Measurements from ENCODE around the gene ALG1.
A peak's percentile ranks its signal among the peaks of the same experiment; 100 is the strongest.
"Not testable (repeated sequence)": the region's sequence is repeated elsewhere in the genome, so short reads cannot be mapped to it uniquely, and the experiment has no call there.

ALG1 gene

GRCh38 chr16:5075637-5076036, 4.0 kb downstream of the ALG1 start:
- no peak for DNase-seq

DNA sequence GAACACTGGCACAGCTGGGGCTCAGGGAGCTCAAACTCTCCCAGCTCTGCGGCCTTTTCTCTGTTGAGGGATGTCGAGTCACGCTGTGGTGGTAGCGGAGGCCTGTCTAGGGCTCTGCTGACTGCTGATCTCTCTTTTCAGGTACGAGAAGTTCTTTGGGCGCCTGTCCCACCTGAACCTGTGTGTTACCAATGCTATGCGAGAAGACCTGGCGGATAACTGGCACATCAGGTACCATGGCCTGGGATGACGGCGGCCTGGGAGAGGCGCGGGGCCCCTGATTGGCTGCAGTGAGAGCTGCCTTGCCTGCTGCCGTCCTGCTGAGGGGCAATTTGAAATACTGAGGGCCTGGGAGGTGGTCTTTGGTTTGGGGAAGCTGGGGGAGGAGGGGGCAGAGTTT, 5.7 kb downstream of the ALG1 start:
- no peak for DNase-seq

- no peak for DNase-seq
Measured at GRCh38 chr16:5078626-5079025, 7.0 kb downstream of the ALG1 start.

DNA sequence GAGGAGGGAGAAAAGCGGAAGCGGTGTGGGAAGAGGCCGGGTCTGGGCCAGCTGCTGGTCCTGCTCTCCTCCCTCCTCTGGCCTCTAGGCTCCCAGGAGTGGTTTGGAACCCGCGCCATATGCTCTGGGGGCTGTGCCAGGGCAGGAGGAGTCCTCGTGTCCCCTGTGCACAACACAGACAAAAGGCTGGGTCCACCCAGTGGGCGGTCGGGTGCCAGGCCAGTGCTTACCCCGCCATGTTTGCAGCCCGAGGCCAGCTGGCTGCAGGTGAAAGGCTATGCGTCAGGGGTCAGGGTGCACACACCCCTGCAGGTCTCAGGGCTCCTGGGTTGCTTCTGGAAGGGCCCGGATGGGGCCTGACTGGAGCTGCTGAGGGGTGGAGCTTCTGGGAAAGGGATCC, 8.8 kb downstream of the ALG1 start:
- DNase-seq: not testable (repeated sequence)

DNA sequence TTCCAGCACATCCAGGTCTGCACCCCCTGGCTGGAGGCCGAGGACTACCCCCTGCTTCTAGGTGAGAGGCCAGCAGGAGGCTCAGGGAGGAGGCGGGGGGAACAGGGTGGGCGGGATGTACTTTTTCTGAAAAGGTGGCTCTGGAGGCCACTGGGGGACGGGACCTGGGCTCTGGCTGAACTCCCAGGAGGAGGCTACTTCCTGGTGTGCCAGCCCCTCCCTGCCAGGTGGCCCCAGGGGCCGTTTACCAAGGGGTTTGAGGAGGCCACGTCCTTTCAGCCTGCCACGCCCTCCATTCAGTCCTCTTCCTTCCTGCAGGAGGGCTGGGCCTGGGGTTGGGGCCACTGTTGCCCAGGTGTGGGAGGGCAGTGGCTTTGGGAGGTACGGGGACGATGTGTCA, 9.4 kb downstream of the ALG1 start:
- DNase-seq: not testable (repeated sequence)

DNA sequence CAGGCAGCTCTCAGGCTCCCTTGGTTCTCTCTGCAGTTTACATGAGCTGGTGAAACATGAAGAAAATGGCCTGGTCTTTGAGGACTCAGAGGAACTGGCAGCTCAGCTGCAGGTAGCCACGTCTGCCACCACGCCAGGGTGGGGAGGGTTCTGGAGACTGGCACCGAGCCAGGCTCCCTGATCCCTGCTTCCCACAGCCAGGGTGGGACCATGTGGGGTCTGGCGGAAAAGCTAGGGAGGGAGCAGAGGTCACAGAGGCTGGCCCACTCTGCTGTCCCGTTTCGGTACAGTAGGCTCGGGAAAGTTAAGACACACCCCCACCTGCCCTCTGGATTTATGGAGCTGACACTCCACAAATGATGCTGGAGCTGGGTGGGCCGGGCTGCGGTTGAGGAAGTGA, 12.0 kb downstream of the ALG1 start:
- DNase-seq: not testable (repeated sequence)

- not testable (repeated sequence) for DNase-seq
Measured at GRCh38 chr16:5084099-5084731, 12.6 kb downstream of the ALG1 start.

DNA sequence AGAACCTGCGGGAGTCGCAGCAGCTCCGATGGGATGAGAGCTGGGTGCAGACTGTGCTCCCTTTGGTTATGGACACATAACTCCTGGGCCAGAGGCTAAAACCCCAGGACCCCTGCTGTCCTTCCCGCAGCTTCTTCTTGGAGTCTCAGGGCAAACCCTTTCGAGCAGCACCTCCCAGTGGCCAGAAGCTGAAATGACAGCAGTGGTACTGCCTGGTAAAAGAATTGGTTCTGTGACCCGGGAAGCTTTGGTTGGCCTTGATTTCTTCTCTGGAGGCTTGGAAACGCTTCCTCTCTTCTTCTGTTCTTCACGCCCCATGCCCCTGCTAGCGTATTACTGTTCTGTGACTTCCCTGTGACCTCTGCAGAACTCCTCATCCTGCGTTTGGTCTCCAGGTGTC, 13.2 kb downstream of the ALG1 start:
- peak; percentile 57 for DNase-seq

DNA sequence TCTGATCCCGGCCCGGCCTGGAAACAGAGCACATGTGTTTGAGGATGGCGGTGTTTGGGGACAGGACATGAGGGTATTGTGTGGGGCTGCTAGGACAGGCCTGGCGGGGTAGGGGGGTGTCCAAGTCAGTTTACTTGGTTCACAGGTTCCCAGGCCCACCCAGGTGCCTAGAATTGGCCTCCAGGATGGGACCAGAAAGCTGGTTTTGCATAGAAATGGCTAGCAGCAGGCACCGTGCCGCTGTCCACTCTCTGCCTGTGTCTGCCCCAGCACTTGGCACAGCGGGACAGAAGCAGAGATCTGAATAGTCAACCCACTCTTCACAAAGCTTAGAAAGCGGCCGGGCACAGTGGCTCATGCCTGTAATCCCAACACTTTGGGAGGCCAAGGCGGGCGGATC, 14.1 kb downstream of the ALG1 start:
- DNase-seq: not testable (repeated sequence)

GRCh38 chr16:5088086-5088790, 16.6 kb downstream of the ALG1 start:
- not testable (repeated sequence) for DNase-seq

DNA sequence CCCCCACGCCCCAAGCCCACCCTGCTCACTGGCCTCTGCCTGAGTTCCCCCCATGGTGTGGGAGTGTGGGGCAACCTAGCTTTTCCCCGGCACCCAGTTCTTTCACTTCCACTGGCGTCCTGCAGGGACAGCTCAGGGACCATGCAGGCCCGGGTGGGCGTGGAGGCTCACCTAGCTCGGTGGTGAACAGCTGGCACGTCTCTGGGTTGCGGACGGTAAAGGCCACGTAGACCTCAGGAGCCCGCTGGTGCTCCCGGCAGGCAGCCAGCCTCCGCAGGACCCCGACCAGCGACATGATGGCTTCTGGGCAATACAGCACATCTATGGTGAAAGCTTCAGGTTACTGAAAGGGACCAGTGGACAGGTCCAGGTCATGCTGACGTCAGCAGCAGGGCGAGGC, 17.3 kb downstream of the ALG1 start:
- not testable (repeated sequence) for DNase-seq

- not testable (repeated sequence) for DNase-seq
Measured at GRCh38 chr16:5089911-5090555, 18.4 kb downstream of the ALG1 start.

DNA sequence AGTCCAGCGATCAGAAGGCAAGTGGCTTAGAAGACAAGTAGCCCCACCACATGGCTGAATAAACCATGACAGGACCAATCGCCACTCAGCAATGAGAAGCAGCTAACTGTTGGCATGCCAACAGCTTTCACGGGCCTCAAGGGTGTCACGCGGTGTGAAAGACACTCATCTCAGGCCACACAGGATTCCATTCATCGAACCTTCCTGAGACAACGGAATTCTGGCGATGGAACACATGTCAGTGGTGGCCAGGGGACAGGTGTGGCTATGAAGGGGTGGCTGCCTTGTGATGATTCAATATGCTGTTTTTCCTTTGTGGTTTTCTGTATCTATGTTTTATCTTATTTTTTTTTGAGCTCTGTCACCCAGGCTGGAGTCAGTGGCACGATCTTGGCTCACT, 18.9 kb downstream of the ALG1 start:
- DNase-seq: not testable (repeated sequence)

- not testable (repeated sequence) for DNase-seq
Measured at GRCh38 chr16:5093081-5093480, 21.4 kb downstream of the ALG1 start.

DNA sequence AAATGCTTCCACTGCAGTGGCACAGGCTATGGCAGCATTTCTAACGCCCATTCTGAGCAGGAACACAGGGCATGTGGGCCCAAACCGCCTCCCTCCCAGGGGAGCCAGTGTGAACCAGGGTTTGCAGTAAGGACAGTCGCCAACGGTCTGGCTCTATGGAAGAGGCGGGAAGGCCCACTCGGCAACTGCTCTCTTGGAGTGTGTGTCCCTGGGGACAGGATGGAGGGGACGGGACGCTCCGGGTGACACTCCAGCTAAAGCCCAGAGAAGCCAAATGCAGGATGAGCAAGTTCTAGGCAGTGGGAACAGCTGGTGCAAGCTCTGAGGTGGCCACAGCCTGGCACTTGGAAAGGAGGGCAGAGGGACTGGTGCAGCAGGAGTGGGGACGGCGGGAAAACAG, 22.1 kb downstream of the ALG1 start:
- DNase-seq: not testable (repeated sequence)

GRCh38 chr16:5095145-5095830, 23.6 kb downstream of the ALG1 start:
- not testable (repeated sequence) for DNase-seq

DNA sequence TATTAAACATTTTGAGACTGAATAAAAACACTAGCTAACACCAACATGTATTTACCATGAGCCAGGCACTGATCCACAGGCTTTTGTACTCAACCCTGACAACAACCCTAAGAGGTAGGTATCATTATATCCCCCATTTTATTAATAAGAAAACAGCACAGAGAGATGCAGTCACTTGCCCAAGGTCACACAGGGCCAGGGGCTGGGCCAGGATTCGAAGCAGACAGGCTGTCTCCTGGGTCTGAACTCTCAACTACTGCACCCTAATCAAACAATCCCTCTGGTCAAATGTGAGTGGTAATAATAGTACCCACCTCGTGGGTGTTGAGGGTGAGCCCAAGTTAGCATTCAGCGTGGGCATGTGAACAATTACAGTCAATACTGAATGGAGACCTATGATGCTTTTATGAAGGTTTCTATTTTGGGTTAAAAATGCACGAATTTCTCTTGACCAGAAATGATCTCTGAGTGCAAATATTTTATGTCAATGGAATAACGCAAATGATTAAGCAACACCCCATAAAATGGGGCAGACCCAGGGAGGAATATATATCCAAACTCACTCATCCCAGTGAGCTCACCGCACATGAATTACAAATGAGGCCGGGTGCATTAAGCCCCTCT, 24.9 kb downstream of the ALG1 start:
- DNase-seq: not testable (repeated sequence)

- peak; percentile 39 for DNase-seq
Measured at GRCh38 chr16:5097061-5097469, 25.4 kb downstream of the ALG1 start.

DNA sequence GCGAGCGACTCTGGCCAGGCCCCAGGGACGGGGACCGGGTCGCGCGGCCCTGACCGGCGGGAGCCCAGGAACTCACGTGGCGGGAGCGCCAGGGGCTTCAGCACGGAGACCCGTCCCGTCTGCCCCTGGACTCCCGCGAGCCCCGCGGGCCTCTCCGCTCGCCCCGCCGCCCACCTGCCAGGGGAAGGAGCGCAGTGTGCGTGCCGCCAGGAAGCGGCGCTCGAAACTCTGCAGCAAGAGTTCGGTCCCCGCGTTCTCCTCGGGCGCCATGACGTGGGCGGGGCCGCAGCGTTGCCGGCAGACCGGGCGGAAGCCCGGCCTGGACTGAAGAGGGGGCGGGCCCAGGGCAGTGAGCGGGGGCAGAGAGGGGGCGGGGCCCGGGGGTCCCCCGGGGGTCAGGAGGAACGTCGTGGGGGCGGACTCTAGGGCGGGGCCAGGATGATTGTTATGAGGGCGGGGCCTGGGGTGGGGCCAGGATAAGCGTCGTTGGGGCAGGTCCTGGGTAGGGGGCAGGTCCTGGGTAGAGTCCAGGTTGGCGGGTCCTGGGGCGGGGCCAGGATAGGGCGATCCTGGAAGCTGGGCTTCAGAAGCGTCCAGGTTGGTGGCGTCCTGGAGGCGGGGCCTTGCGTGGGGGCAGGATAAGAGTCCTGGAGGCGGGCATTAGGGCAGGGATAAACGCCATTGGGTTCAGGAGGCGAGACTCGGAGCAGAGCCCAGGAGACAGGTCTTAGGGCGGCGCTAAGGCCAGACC, 26.0 kb downstream of the ALG1 start, which contains the start of gene EEF2KMT:
EEF2KMT (minus strand) TSS at position 326 of the 751 bp plus-strand sequence; CDS start at position 270, 56 bp downstream.
- peak; percentile 98 for DNase-seq

- DNase-seq: peak; percentile 65
Measured at GRCh38 chr16:5098221-5099159, 26.8 kb downstream of the ALG1 start.

- DNase-seq: not testable (repeated sequence)
Measured at GRCh38 chr16:5099174-5099573, 27.5 kb downstream of the ALG1 start.

Data from stimulated activated CD4-positive, alpha-beta T cell treated with anti-CD3 and anti-CD28 coated beads, Interleukin-1b, Interleukin-23, amount 100 ng/mL, for 48 hours (primary cell).